SK-N-SH treated with all-trans-retinoic acid at 6 μM for 48 hours (cell line): ENCODE data around the gene KCNIP2.

Source experiments
- ATAC-seq: fragments of 200-7000 bp; cut with Tn5 transposase; 3 replicates; pipeline ENCODE4 v1.9.1; 2020; ENCODE audit warnings: mild to moderate bottlenecking, moderate library complexity
- ARNTL ChIP-seq: fragments of 450-650 bp; formaldehyde crosslinking; IDR thresholded peaks from 2 replicates; pipeline ENCODE4 v1.5.0; 2020; ENCODE audit warnings: low read depth, mild to moderate bottlenecking, moderate library complexity, borderline replicate concordance
- CSDC2 ChIP-seq: fragments of 250-450 bp; sonication (Bioruptor Pico); IDR thresholded peaks from 2 replicates; pipeline ENCODE4 v1.5.0; 2020; ENCODE audit warnings: mild to moderate bottlenecking, moderate library complexity
- GLIS3 ChIP-seq: fragments of 250-450 bp; sonication (Bioruptor Pico); IDR thresholded peaks from 2 replicates; pipeline ENCODE4 v1.5.0; 2020; ENCODE audit warnings: mild to moderate bottlenecking, moderate library complexity
- ISL1 ChIP-seq: fragments of 250-450 bp; sonication (Bioruptor Pico); IDR thresholded peaks from 2 replicates; pipeline ENCODE4 v2.1.2; 2022; ENCODE audit warnings: mild to moderate bottlenecking, moderate library complexity
- OSR1 ChIP-seq: fragments of 250-450 bp; sonication (Bioruptor Pico); IDR thresholded peaks from 2 replicates; pipeline ENCODE4 v1.8.0; 2022; ENCODE audit warnings: moderate library complexity, mild to moderate bottlenecking, inconsistent platforms
- PATZ1 ChIP-seq: fragments of 250-450 bp; sonication (Bioruptor Pico); IDR thresholded peaks from 2 replicates; pipeline ENCODE4 v1.8.0; 2020; ENCODE audit warnings: mild to moderate bottlenecking, moderate library complexity, borderline replicate concordance
- PPARA ChIP-seq: fragments of 250-450 bp; sonication (Bioruptor Pico); IDR thresholded peaks from 2 replicates; pipeline ENCODE4 v1.5.0; 2020; ENCODE audit warnings: mild to moderate bottlenecking, borderline replicate concordance
- RARB ChIP-seq: fragments of 250-450 bp; sonication (Bioruptor Pico); IDR thresholded peaks from 2 replicates; pipeline ENCODE4 v1.8.0; 2021; ENCODE audit warnings: mild to moderate bottlenecking, moderate library complexity
- SNAI2 ChIP-seq: fragments of 250-450 bp; sonication (Bioruptor Pico); IDR thresholded peaks from 2 replicates; pipeline ENCODE4 v1.5.0; 2020; ENCODE audit warnings: mild to moderate bottlenecking, moderate library complexity
- TOX ChIP-seq: fragments of 250-450 bp; sonication (Bioruptor Pico); IDR thresholded peaks from 2 replicates; pipeline ENCODE4 v1.8.0; 2021; ENCODE audit warnings: mild to moderate bottlenecking, moderate library complexity, borderline replicate concordance
- TSHZ2 ChIP-seq: fragments of 250-450 bp; sonication (Bioruptor Pico); IDR thresholded peaks from 2 replicates; pipeline ENCODE4 v1.5.0; 2020; ENCODE audit warnings: mild to moderate bottlenecking, moderate library complexity
- ZFP3 ChIP-seq: fragments of 250-450 bp; sonication (Bioruptor Pico); IDR thresholded peaks from 2 replicates; pipeline ENCODE4 v1.5.0; 2020; ENCODE audit warnings: mild to moderate bottlenecking, moderate library complexity
- ZFP30 ChIP-seq: fragments of 450-650 bp; formaldehyde crosslinking; IDR thresholded peaks from 2 replicates; pipeline ENCODE4 v1.5.0; 2022; ENCODE audit warnings: mild to moderate bottlenecking, moderate library complexity
- ZNF565 ChIP-seq: fragments of 450-650 bp; formaldehyde crosslinking; conservative IDR thresholded peaks from 2 replicates; pipeline ENCODE4 v1.5.0; 2020; ENCODE audit warnings: low read depth, mild to moderate bottlenecking, moderate library complexity
- ZNF70 ChIP-seq: fragments of 450-650 bp; formaldehyde crosslinking; IDR thresholded peaks from 2 replicates; pipeline ENCODE4 v1.5.0; 2020; ENCODE audit warnings: mild to moderate bottlenecking, moderate library complexity
- ZNF8 ChIP-seq: fragments of 450-650 bp; formaldehyde crosslinking; IDR thresholded peaks from 2 replicates; pipeline ENCODE4 v1.5.0; 2020; ENCODE audit warnings: mild to moderate bottlenecking, moderate library complexity
- TF ChIP-seq, protein P1 (sequence below): fragments of 250-450 bp; sonication (Bioruptor Pico); IDR thresholded peaks from 2 replicates; pipeline ENCODE4 v1.5.1; 2020; ENCODE audit warnings: low read depth, mild to moderate bottlenecking, moderate library complexity
- TF ChIP-seq, protein P2 (sequence below): fragments of 250-450 bp; sonication (Bioruptor Pico); IDR thresholded peaks from 2 replicates; pipeline ENCODE4 v1.5.1; 2021; ENCODE audit warnings: mild to moderate bottlenecking, moderate library complexity
- TF ChIP-seq, protein P3 (sequence below): fragments of 250-450 bp; sonication (Bioruptor Pico); IDR thresholded peaks from 2 replicates; pipeline ENCODE4 v1.8.0; 2021; ENCODE audit warnings: low read depth, mild to moderate bottlenecking, moderate library complexity, borderline replicate concordance

KCNIP2 gene

GRCh38 chr10:101824736-101825135, 18.9 kb downstream of the KCNIP2 start:
- TF ChIP-seq ZNF70 (no peak), ZFP30 (CRISPR knock-in tag) (no peak), ARNTL (CRISPR knock-in tag) (no peak), PPARA (CRISPR knock-in tag) (no peak), SNAI2 (CRISPR knock-in tag) (no peak), OSR1 (no peak), TSHZ2 (CRISPR knock-in tag) (no peak), RARB (no peak), ZFP3 (CRISPR knock-in tag) (no peak), CSDC2 (no peak), TOX (CRISPR knock-in tag) (no peak), ZNF8 (CRISPR knock-in tag) (no peak), ISL1 (CRISPR knock-in tag) (no peak), PATZ1 (CRISPR knock-in tag) (no peak)
- TF ChIP-seq, protein P1, sequence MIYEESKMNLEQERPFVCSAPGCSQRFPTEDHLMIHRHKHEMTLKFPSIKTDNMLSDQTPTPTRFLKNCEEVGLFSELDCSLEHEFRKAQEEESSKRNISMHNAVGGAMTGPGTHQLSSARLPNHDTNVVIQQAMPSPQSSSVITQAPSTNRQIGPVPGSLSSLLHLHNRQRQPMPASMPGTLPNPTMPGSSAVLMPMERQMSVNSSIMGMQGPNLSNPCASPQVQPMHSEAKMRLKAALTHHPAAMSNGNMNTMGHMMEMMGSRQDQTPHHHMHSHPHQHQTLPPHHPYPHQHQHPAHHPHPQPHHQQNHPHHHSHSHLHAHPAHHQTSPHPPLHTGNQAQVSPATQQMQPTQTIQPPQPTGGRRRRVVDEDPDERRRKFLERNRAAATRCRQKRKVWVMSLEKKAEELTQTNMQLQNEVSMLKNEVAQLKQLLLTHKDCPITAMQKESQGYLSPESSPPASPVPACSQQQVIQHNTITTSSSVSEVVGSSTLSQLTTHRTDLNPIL (CRISPR knock-in tag), result no peak
- TF ChIP-seq, protein P2, sequence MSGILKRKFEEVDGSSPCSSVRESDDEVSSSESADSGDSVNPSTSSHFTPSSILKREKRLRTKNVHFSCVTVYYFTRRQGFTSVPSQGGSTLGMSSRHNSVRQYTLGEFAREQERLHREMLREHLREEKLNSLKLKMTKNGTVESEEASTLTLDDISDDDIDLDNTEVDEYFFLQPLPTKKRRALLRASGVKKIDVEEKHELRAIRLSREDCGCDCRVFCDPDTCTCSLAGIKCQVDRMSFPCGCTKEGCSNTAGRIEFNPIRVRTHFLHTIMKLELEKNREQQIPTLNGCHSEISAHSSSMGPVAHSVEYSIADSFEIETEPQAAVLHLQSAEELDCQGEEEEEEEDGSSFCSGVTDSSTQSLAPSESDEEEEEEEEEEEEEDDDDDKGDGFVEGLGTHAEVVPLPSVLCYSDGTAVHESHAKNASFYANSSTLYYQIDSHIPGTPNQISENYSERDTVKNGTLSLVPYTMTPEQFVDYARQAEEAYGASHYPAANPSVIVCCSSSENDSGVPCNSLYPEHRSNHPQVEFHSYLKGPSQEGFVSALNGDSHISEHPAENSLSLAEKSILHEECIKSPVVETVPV (CRISPR knock-in tag), result no peak
- TF ChIP-seq, protein P3, sequence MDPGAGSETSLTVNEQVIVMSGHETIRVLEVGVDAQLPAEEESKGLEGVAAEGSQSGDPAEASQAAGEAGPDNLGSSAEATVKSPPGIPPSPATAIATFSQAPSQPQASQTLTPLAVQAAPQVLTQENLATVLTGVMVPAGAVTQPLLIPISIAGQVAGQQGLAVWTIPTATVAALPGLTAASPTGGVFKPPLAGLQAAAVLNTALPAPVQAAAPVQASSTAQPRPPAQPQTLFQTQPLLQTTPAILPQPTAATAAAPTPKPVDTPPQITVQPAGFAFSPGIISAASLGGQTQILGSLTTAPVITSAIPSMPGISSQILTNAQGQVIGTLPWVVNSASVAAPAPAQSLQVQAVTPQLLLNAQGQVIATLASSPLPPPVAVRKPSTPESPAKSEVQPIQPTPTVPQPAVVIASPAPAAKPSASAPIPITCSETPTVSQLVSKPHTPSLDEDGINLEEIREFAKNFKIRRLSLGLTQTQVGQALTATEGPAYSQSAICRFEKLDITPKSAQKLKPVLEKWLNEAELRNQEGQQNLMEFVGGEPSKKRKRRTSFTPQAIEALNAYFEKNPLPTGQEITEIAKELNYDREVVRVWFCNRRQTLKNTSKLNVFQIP, result no peak
- ATAC-seq, result no peak

- no peak for TF ChIP-seq SNAI2 (CRISPR knock-in tag)
- TF ChIP-seq, protein P2 (CRISPR knock-in tag), result no peak
- TF ChIP-seq OSR1, result no peak
- TF ChIP-seq ZNF565 (CRISPR knock-in tag), result no peak
- TF ChIP-seq, protein P1 (CRISPR knock-in tag), result no peak
- no peak for TF ChIP-seq GLIS3 (CRISPR knock-in tag)
- peak; percentile 27 for ATAC-seq
These were observed 24.5 kb downstream of the KCNIP2 start for GRCh38 chr10:101818872-101819633.
